ENCODE measurements around the gene TBC1D22A. TPM values are rescaled to one million over a fixed set of nuclear protein-coding genes. Genes with fewer than 3 reads are reported as not detected.

TBC1D22A gene
- total RNA-seq, 1 donor from 2014 or later = 18.9 TPM

DNA sequence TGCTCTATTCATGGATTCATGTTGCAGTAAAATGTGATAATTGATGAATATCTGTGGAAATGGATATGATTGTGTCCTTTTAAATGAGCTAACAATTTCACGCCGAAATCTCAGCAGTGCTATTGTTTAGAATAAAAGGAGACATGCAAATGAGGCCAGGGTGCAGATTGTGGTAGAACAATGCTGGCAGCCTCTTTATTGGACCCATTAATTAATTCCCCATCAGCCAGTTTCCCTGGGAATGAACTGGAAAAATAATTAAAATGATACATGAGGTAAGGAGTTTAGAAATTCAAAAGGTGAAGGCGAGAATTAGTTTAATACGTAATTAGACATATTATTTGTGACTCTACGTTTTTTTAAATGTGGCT is 306.2 kb downstream of the TBC1D22A start:
- Mint-ChIP-seq H3K4me1 (ENCODE audit: low read depth) (peaks cover 2% of the 10 kb centered on the region), H3K4me3 (ENCODE audit: unreplicated experiment) (no peak overlapping the region), H3K9me3 (ENCODE audit: low read depth) (no peaks in the 10 kb centered on the region), H3K36me3 (ENCODE audit: low read depth) (no peaks in the 10 kb centered on the region), H3K27ac (ENCODE audit: unreplicated experiment) (no peak overlapping the region), H3K27me3 (ENCODE audit: low read depth) (no peaks in the 10 kb centered on the region)
- TF ChIP-seq, protein P1, sequence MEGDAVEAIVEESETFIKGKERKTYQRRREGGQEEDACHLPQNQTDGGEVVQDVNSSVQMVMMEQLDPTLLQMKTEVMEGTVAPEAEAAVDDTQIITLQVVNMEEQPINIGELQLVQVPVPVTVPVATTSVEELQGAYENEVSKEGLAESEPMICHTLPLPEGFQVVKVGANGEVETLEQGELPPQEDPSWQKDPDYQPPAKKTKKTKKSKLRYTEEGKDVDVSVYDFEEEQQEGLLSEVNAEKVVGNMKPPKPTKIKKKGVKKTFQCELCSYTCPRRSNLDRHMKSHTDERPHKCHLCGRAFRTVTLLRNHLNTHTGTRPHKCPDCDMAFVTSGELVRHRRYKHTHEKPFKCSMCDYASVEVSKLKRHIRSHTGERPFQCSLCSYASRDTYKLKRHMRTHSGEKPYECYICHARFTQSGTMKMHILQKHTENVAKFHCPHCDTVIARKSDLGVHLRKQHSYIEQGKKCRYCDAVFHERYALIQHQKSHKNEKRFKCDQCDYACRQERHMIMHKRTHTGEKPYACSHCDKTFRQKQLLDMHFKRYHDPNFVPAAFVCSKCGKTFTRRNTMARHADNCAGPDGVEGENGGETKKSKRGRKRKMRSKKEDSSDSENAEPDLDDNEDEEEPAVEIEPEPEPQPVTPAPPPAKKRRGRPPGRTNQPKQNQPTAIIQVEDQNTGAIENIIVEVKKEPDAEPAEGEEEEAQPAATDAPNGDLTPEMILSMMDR (IDR thresholded peaks at IDR 0.05) = no peak
- DNase-seq (ENCODE audit: low spot score) = no peak

GRCh38 chr22:47069270-47069669 is 306.8 kb downstream of the TBC1D22A start:
- Mint-ChIP-seq H3K9me3 (ENCODE audit: low read depth) (peaks cover 2% of the 10 kb centered on the region), H3K4me1 (ENCODE audit: low read depth) (peaks cover 2% of the 10 kb centered on the region), H3K27me3 (ENCODE audit: low read depth) (no peaks in the 10 kb centered on the region), H3K27ac (ENCODE audit: unreplicated experiment) (no peak overlapping the region), H3K36me3 (ENCODE audit: low read depth) (peaks cover 3% of the 10 kb centered on the region), H3K4me3 (ENCODE audit: unreplicated experiment) (no peak overlapping the region)
- TF ChIP-seq, protein P1 (IDR thresholded peaks at IDR 0.05) = no peak
- DNase-seq (ENCODE audit: low spot score) = no peak

GRCh38 chr22:47071078-47071806 is 308.8 kb downstream of the TBC1D22A start:
- H3K36me3 Mint-ChIP-seq (ENCODE audit: low read depth) = peaks cover 16% of the 10 kb centered on the region
- no peaks in the 10 kb centered on the region for H3K27me3 Mint-ChIP-seq (ENCODE audit: low read depth)
- no peak overlapping the region for H3K27ac Mint-ChIP-seq (ENCODE audit: unreplicated experiment)
- TF ChIP-seq, protein P1 (IDR thresholded peaks at IDR 0.05) = no peak
- H3K4me1 Mint-ChIP-seq (ENCODE audit: low read depth) = peaks cover 2% of the 10 kb centered on the region
- peaks cover 19% of the 10 kb centered on the region for H3K9me3 Mint-ChIP-seq (ENCODE audit: low read depth)
- no peak for DNase-seq (ENCODE audit: low spot score)
- H3K4me3 Mint-ChIP-seq (ENCODE audit: unreplicated experiment) = no peak overlapping the region

DNA sequence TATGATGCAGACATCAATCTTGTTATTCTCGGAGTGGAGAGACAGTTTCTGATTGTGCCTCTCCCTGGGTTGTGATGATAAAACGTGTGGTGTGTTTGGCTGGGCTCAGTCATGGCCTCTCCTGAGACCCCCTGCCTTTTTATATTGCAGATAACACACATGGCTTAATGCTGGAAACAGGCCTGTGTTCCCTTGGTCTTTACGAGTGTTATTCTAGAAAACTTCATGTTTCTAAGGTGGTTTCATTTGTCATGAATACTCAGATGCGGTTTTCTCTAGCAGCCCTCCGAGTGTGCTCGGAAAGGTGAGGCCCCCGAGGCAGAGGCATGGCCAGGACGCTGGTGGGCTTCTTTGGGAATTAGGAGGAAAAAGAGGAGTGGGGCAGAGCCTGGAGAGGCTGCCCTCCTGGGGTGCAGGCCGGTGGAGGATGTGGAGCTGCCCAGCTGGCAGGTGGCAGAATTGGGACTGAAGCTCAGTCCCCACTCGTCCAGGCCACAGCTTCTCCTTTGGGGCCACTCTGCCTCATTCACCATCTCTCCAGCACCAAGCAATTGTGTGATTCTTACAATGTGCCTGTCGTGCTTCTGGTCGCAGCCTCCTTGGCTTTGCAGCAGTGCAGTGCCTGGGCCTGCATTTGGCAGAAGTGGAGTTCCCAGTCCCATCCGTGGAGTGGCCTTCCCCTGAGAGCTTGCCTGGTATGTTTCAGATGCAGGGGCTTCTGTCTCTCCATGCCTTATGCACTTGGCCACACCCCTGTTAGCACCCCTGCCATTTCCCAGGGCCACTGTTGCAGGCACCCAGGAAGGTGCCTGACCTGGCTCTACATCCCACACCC is 309.6 kb downstream of the TBC1D22A start:
- Mint-ChIP-seq H3K4me3 (ENCODE audit: unreplicated experiment) (no peak overlapping the region), H3K4me1 (ENCODE audit: low read depth) (peaks cover 2% of the 10 kb centered on the region), H3K36me3 (ENCODE audit: low read depth) (peaks cover 19% of the 10 kb centered on the region), H3K9me3 (ENCODE audit: low read depth) (peaks cover 24% of the 10 kb centered on the region), H3K27ac (ENCODE audit: unreplicated experiment) (no peak overlapping the region), H3K27me3 (ENCODE audit: low read depth) (no peaks in the 10 kb centered on the region)
- no peak for DNase-seq (ENCODE audit: low spot score)
- TF ChIP-seq, protein P1 (IDR thresholded peaks at IDR 0.05) = no peak

GRCh38 chr22:47072642-47072967 is 310.2 kb downstream of the TBC1D22A start:
- no peak for DNase-seq (ENCODE audit: low spot score)
- H3K36me3 Mint-ChIP-seq (ENCODE audit: low read depth) = peaks cover 19% of the 10 kb centered on the region
- H3K4me3 Mint-ChIP-seq (ENCODE audit: unreplicated experiment) = no peak overlapping the region
- peaks cover 2% of the 10 kb centered on the region for H3K4me1 Mint-ChIP-seq (ENCODE audit: low read depth)
- H3K27me3 Mint-ChIP-seq (ENCODE audit: low read depth) = no peaks in the 10 kb centered on the region
- no peak overlapping the region for H3K27ac Mint-ChIP-seq (ENCODE audit: unreplicated experiment)
- TF ChIP-seq, protein P1 (IDR thresholded peaks at IDR 0.05) = no peak
- peaks cover 24% of the 10 kb centered on the region for H3K9me3 Mint-ChIP-seq (ENCODE audit: low read depth)
